HG03378 (cell line): ENCODE results near the gene MIEF1.
"Not testable (repeated sequence)": the region's sequence is repeated elsewhere in the genome, so short reads cannot be mapped to it uniquely, and the experiment has no call there.

Experiments used
- ATAC-seq: cut with Tn5 transposase; IDR thresholded peaks from one replicate; pipeline ENCODE4 v1.9.1; 2021; ENCODE audit warnings: mild to moderate bottlenecking, moderate library complexity; ENCODE audit not compliant: unreplicated experiment

The MIEF1 gene

DNA sequence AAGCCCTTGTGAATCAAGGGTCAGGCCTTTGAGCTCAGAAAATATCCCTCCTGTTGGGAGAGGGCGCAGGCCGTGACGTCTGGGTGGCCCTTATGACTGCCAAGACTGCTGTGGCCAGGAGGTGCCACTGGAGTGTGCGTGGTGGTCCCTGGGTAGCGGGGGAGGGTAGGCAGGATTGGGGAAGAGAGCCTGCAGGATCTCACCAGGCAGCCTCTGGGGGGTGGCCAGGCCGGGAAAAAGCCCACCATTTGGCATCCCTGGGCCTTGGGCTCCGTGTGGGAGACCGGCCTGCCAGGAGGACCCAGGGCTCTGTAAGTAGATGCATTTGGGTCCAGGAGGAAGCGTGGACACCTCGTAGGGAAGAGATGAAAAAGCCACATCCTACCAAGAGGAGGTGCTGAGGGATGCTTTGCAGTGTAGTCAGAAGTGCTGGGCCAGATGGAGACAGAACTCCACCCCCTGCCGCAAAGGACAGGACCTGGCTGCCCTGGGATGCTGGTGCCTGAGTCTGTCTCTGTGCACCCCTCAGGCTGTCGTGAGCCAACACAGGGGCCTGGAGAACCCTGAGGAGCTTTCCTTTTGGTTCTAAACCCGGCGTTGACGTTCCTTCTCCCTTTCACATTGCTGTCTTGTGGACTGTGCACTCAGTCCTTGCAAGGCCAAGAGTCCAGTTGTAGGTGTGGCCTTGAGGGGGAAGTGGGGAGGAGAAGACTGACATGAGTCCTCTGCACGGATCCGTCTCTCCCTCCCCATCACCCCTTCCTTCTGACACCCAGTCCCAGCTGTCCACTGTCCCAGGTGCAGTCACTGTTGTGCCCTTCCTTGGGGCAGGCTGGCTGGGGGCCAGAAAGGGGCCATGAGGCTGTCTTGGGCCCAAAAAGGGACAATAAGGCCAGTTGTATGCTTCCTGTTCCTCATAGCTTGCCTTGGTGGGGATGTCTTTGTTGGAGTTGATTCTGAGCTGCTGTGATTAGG is 12.7 kb upstream of the MIEF1 start:
- ATAC-seq = no peak

DNA sequence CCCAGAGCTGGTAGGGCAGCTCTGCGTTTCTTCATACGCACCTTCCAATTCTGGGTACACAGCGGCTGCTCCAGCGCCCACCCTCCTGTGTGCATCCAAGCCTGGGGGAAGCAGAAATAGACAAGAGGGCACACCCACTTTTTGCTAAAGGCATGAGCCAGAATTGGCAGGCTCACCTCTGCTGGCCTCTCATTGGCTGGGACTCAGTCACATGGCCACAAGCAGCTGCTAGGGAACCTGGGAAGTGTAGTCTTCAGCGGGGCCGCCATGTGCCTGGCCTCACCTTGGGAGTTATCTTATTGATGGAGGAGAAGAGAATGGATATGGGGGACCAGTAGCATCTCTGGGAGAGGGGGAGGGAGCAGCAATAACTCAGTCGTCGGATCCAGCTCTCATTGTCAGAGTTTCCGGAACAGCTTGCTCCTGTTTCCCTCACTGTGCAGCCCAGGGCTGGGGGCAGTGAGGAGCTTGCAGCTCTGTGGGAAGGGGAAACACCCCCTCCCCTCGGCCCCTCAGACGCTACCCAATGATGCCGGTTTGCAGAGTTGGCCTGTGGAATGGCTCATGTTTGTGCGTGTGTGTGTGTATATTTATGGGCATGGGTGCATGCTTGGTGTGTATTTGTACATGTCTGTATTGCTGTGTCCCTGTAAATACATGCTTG is 11.8 kb upstream of the MIEF1 start:
- ATAC-seq = peak; percentile 77

DNA sequence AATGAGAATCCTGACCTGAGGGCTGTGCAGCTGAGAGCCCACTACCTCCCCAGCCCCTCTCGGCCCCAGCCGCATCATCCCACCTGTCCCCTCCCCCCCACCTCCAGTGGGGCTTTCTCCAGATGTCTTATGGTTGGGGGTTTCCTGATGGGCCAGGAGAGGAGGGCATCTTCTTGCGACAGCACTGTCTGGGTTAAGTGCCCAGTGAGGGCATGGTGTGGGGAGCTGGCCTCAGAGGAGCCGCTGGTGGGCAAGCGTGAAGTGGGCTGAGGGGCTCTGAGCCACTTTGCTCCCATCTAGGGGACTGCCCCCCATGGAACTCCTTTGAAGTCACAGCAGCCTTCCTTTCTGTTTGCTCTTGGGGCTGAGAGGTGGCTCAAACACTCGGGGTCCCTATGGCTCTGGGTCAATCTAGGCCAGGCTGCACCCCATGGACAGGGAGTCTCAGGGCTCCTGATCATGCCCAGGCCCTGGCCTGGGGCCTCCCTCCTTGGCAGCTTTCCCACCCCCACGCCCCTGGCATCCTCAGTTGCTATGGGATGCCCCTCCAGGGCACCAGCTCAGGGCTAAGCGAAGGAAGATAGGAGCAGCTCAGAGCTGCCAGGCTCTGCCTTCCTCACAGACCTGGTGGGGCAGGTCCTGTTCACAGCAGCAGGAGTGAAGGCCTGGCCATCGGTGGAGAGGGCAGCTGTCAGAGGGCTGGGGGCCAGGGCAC is 11.0 kb upstream of the MIEF1 start:
- ATAC-seq = no peak

- no peak for ATAC-seq
Observed at GRCh38 chr22:39491696-39492095, 10.4 kb upstream of the MIEF1 start.

- ATAC-seq = no peak
Observed at GRCh38 chr22:39492186-39492585, 9.9 kb upstream of the MIEF1 start.

DNA sequence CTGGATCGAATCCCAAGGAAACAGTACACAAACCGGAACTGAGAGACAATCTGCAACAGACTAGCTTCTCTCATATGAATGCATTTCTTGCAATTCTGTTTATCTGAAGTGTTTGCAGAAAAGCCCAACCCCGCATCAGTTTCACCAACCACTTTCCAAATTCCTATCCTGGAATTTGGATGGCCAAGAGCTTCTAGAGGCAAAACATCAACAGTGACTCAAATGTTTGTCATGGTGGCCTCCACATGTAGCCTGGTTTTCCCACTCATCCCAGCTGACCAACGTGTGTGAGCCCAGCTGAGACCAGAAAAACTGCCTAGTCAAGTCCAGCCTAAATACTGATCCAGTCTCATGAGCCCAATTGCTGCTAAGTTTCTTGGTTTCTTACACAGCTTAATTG is 8.3 kb upstream of the MIEF1 start:
- no peak for ATAC-seq

DNA sequence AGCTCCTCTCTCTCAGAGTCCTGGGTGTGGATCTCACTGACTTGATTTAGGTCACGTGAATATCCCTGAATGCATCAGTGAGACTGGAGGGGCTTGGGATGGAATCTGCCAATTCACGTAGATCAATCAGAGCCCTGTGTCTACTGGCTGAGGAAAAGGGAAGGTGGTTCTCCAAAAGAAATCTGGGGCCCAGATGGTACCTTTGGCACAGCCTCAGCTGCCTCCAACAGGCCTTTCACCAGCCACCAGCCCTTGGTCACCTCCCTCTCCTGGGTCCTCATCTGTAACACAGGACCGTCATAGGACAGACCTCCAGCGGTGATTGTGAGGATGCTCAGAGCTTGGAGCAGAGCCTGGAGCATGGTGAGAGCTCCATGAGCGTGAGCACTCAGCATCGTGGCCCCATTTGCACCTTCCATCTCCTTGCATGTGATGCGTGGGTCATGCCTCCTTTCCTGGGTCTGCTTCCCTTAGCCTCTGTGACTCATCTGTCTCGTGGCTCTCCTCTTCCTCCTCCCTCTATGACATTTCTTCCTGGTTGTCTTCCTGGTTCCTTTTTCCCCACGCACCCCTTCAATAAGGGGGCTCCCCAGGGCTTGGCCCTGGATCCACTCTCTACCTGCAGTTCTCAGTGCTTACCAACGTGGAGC is 7.5 kb upstream of the MIEF1 start:
- ATAC-seq = no peak

- no peak for ATAC-seq
Observed at GRCh38 chr22:39496131-39496838, 5.8 kb upstream of the MIEF1 start.

DNA sequence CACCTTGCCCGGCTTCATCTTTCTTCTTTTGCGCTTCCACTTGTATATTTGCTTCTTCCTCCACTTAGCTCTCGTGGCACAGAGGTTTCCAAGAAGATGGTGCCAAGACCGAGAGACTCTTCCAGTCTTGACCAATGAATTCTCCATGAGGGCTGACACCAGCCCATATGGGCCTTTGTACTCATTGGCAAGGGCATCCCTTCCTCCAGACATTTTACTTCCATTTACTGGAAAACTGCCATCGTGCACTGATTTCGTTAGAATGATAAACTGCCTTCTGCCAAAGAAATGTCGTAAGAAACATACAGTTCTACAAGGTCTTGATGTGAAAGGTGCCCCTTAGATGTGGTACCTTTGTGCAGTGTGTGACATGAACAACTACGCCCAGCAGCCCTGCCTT is 4.7 kb upstream of the MIEF1 start:
- ATAC-seq = no peak

DNA sequence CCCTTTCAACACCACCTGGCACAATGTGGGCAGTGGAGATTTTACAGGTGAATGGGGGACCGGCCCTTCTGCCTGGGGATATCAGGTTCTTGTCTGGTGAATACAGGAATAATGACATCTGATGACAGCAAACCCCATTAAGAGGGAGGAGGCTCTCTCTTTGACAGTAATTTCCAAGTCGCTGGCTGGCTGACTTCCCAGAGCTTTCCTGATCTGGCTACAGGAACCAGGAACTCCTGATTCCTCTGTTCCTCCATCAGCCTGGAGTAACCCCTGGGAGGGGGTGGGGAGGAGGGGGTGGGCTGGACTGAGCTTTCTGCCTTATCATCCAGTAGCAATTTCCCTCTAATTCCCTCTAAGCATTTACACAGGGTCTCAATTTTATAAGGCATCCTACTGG is 3.7 kb upstream of the MIEF1 start:
- no peak for ATAC-seq

- ATAC-seq = no peak
Observed at GRCh38 chr22:39498802-39499201, 3.3 kb upstream of the MIEF1 start.

DNA sequence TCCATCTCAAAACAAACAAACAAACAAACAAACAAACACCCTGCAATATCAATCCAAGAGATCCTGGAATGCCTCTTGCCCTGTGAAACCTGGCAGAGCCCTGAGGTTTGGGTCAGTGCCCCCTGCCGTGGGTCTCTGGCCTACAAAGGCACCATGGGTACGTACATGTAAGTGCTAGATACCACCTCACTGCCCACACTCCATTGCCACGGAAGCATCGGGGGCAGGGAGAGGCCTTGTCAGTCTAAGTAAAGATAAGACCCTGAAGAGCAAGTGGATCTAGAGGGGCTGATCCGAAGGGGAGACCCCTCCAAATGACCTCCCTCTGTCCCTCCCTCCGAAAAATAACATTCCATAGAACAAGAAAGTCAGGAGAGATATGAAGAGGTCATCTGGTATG is 2.0 kb upstream of the MIEF1 start:
- no peak for ATAC-seq

DNA sequence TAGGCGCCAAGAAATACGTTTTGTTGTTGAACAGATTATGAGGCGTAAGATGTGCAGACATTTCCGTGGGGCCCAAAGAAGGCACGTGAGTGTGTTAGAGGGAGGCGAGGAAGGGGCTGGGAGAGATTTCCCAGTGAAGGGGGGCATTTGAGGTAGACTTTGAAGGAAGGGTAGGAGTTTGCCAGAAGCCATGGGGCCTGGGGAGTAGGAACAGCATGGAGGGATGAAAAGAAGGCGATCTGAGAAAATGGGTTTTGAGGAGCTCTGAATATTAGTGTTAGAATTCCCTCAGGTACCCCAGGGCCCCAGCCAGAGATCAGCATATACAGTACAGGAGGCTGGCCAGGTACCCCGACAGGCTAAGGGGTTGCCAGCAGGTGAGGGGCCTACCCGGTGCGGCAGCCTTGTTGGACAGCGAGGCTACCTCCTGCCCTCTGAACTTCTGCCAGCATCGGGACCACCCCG is 414 bp upstream of the MIEF1 start:
- no peak for ATAC-seq

- no peak for ATAC-seq
Observed at GRCh38 chr22:39502789-39503409, 809 bp downstream of the MIEF1 start.

- no peak for ATAC-seq
Observed at GRCh38 chr22:39503630-39504029, 1.5 kb downstream of the MIEF1 start.

DNA sequence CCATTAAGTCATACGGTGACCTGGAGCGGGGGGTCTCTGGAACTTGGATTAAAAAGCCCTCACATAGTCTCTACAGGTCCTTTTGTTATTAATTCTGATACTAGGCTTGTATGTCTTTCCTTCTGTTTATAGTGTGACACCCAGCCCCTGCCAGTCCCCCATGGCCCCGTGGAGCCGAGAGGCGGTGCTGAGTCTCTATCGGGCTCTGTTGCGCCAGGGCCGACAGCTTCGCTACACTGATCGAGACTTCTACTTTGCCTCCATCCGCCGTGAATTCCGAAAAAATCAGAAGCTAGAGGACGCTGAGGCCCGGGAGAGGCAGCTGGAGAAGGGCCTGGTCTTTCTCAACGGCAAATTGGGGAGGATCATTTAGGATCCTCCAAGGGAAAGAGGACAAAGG is 2.0 kb downstream of the MIEF1 start:
- ATAC-seq = no peak

DNA sequence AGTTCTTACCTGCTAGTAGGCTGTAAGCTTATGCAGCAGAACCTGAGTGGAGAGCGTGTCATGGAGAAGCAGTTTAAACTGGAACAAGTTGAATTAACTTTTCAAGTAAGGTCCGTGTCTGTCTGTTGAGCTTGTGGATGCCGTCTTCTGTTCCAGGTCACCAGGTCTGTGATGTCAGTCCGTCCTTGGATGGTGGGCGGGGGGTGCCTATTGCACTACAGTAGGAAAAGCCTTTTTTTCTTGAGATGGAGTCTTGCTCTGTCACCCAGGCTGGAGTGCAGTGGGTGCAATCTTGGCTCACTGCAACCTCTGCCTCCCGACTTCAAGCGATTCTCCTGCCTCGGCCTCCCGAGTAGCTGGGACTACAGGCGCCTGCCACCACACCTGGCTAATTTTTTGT is 4.9 kb downstream of the MIEF1 start:
- not testable (repeated sequence) for ATAC-seq

GRCh38 chr22:39508393-39508792 is 6.3 kb downstream of the MIEF1 start:
- ATAC-seq = no peak

GRCh38 chr22:39510529-39511149 is 8.5 kb downstream of the MIEF1 start:
- ATAC-seq = no peak
